ENCODE results near the gene WDR13. TPM values are rescaled to one million over a fixed set of nuclear protein-coding genes. Genes with fewer than 3 reads are reported as not detected.
"Not testable (repeated sequence)": the region's sequence is repeated elsewhere in the genome, so short reads cannot be mapped to it uniquely, and the experiment has no call there.

The WDR13 gene
- 24.3 and 55.1 TPM in 2 replicates for total RNA-seq (2014; rRNA removed; shearing (Covaris generic))

DNA sequence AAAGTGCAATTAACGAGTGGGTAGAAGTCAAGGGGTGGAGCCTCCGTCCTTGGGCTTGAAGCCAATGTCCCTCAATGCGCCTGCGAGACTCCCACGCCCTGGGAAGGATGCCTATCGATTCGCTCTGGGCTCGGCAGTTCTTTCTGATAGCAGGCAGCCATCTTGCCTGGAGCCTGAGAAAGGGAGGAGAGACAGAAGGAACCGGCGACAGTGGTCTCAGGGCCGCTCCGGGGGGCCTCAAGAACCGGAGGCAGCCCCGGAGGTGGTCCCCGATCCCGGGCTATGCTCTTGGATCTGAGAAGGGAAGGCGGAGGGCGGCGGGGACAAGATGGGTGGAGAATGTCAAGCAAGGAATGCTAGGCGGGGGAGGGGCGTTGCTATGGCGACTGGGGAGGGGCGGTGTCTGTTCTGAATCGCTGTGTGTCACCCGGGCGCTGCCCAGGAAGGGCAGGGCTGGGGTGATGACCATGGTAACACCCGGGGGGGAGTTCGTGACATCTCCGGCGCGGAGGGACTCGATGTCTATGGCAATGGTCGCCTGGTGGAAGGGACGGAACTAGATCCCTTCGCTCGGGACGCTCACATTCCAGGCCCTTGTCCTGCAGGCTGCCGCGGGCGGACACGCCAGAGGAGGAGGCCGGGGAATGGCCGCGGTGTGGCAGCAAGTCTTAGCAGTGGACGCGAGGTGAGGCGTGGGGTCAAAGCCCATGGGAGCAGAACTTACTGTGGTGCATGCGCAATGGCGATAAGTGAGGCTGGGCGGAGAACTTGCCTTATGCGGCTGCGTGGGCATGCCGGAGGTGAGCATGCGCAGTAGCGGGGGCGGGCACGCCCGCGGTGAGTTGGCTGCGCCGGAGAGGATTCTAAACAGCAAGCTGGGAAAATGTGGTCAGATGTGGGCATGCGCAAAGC is at the start of gene WDR13:
Gene WDR13 (plus strand): TSS at position 140 of the 912 bp plus-strand sequence. CDS start 505 bp downstream, at position 645.
- peaks cover 1% of the 10 kb centered on the region for H3K36me3 ChIP-seq (replicated peaks; ENCODE audit: control insufficient read depth, insufficient read depth, low read length)
- H3K4me3 ChIP-seq (ENCODE audit: insufficient read depth, low read depth, low read length), result peak within 1 kb of the TSS; percentile 80
- DNase-seq, result peak; percentile 93
- no peaks in the 10 kb centered on the region for H3K27me3 ChIP-seq (ENCODE audit: control insufficient read depth, insufficient read depth, low read length)

DNA sequence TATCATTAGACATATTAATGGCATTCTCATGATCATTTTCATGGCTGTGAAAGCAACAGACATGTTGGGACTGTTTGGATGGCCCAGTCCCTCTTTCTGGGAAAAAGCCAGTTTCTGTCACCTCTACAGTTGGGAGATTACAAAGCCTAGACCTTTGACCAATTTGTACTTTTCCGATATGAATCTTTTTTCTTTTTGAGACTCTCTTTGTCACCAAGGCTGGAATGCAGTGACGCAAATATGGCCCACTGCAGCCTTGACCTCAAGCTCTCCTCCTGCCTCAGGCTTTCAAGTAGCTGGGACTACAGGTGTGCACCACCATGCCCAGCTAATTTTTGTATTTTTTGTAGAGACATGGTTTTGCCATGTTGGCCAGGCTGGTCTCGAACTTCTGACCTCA is 48.4 kb upstream of the WDR13 start:
- Histone ChIP-seq H3K36me3 (replicated peaks; ENCODE audit: control insufficient read depth, insufficient read depth, low read length) (no peaks in the 10 kb centered on the region; the same call in 1 of the 2 replicates), H3K27me3 (ENCODE audit: control insufficient read depth, insufficient read depth, low read length) (no peaks in the 10 kb centered on the region), H3K4me3 (ENCODE audit: insufficient read depth, low read depth, low read length) (no peak overlapping the region)
- no peak for DNase-seq

DNA sequence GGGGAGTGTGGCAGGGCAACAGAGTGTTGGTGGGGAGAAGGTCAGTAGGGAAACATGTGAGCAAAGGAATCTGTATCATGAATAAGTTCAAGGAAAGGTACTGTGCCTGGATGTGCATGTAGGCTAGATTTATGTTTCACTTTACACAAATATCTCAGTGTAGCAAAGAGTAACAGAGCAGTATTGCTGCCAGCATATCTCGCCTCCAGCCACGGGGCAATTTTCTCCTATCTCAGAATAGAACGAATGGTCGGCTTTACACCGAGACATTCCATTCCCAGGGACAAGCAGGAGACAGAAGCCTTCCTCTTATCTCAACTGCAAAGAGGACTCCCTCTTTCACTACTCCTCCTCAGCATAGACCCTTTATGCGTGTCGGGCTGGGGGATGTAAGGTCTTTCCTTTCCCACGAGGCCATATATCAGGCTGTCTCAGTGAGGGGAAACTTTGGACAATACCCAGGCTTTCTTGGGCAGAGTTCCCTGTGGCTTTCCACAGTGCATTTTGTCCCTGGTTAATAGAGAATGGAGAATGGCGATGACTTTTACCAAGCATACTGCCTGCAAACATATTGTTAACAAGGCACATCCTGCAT is 41.5 kb upstream of the WDR13 start:
- not testable (repeated sequence) for H3K36me3 ChIP-seq (replicated peaks; ENCODE audit: control insufficient read depth, insufficient read depth, low read length); H3K4me3 ChIP-seq (ENCODE audit: insufficient read depth, low read depth, low read length); DNase-seq; H3K27me3 ChIP-seq (ENCODE audit: control insufficient read depth, insufficient read depth, low read length)

DNA sequence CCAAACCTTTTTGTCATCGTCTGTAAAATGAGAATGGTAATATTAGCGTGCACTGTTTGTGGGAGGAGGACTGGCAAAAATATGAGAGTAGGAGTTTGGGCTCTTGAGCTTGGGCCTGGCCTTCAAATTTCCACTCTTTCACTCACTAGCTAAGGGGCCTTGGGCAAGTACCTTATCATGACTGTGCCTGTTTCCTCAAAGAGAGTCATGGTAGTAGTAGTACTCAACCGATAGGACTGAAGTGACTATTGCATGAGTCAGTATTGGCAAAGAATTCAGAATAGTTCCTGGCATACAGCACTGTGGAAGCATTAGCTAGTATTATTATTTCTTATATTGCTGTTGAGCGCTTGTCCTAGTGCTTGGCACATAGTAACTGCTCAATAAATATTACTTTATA is 39.0 kb upstream of the WDR13 start:
- Histone ChIP-seq H3K27me3 (ENCODE audit: control insufficient read depth, insufficient read depth, low read length) (no peaks in the 10 kb centered on the region), H3K4me3 (ENCODE audit: insufficient read depth, low read depth, low read length) (no peak overlapping the region)
- DNase-seq, result no peak

DNA sequence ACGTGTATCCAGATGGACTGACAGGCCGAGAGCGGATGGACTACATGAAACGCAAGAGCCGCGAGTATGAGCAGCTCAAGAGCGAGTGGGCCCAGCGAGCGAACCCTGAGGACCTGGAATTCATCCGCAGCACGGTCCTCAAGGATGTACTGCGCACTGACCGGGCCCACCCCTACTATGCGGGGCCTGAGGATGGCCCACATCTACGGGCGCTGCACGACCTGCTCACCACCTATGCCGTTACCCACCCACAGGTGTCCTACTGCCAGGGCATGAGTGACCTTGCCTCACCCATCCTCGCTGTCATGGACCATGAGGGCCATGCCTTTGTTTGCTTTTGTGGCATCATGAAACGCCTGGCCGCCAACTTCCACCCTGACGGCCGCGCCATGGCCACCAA is 37.7 kb upstream of the WDR13 start:
- peak; percentile 14 for DNase-seq
- H3K27me3 ChIP-seq (ENCODE audit: control insufficient read depth, insufficient read depth, low read length), result no peaks in the 10 kb centered on the region
- no peak overlapping the region for H3K4me3 ChIP-seq (ENCODE audit: insufficient read depth, low read depth, low read length)
- peaks cover 1% of the 10 kb centered on the region; the same call in 1 of the 2 replicates for H3K36me3 ChIP-seq (replicated peaks; ENCODE audit: control insufficient read depth, insufficient read depth, low read length)

More for the DNA sequence above, 39.0 kb upstream of the WDR13 start:
- H3K36me3 ChIP-seq (replicated peaks; ENCODE audit: control insufficient read depth, insufficient read depth, low read length), result peaks cover 1% of the 10 kb centered on the region; the same call in 1 of the 2 replicates

DNA sequence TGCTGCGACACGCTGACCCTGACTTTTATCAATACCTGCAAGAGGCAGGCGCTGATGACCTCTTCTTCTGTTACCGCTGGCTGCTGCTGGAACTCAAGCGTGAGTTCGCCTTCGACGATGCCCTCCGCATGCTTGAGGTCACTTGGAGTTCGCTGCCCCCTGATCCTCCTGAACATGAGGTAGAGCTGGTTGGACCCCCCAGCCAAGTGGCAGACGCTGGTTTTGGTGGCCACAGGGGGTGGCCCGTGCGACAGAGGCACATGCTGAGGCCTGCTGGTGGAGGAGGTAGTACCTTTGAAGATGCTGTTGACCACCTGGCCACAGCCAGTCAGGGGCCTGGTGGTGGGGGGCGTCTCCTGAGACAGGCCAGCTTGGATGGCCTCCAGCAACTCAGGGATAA is 37.2 kb upstream of the WDR13 start:
- peak; percentile 8 for DNase-seq
- peaks cover 1% of the 10 kb centered on the region; the same call in 1 of the 2 replicates for H3K36me3 ChIP-seq (replicated peaks; ENCODE audit: control insufficient read depth, insufficient read depth, low read length)
- H3K27me3 ChIP-seq (ENCODE audit: control insufficient read depth, insufficient read depth, low read length), result no peaks in the 10 kb centered on the region
- no peak overlapping the region for H3K4me3 ChIP-seq (ENCODE audit: insufficient read depth, low read depth, low read length)

DNA sequence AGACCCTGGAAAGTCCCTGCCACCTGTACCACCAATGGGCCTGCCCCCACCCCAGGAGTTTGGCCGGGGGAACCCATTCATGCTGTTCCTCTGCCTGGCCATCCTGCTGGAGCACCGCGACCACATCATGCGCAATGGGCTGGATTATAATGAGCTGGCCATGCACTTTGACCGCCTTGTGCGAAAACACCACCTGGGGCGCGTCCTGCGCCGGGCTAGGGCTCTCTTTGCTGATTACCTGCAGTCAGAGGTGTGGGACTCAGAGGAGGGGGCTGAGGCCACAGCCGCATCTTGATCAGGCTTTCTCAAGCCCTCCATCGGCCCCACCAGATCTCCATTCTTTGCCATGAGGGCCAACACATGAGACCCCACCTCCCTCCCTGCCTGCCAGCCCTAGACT is 36.6 kb upstream of the WDR13 start:
- Histone ChIP-seq H3K27me3 (ENCODE audit: control insufficient read depth, insufficient read depth, low read length) (no peaks in the 10 kb centered on the region), H3K4me3 (ENCODE audit: insufficient read depth, low read depth, low read length) (no peak overlapping the region), H3K36me3 (replicated peaks; ENCODE audit: control insufficient read depth, insufficient read depth, low read length) (peaks cover 1% of the 10 kb centered on the region; the same call in 1 of the 2 replicates)
- DNase-seq, result peak; percentile 13

DNA sequence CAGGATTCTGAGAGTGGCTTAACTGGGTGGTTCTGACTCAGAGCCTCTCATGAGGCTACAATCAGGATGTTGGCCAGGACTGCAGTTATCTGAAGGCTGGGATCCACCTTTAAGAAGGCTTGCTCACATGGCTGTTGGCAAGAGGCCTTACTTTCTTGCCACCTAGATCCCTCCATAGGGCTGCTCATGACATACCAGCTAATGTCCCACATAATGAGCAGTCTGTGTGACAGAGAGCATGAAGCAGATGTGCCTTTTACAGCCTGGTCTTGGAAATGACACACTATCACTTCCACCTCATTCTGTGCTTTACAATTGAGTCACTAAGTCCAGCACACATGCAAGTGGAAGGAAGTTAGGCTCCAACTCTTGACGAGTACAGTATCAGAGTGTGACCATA is 27.3 kb upstream of the WDR13 start:
- Histone ChIP-seq H3K4me3 (ENCODE audit: insufficient read depth, low read depth, low read length) (no peak overlapping the region), H3K27me3 (ENCODE audit: control insufficient read depth, insufficient read depth, low read length) (no peaks in the 10 kb centered on the region)
- DNase-seq, result no peak

DNA sequence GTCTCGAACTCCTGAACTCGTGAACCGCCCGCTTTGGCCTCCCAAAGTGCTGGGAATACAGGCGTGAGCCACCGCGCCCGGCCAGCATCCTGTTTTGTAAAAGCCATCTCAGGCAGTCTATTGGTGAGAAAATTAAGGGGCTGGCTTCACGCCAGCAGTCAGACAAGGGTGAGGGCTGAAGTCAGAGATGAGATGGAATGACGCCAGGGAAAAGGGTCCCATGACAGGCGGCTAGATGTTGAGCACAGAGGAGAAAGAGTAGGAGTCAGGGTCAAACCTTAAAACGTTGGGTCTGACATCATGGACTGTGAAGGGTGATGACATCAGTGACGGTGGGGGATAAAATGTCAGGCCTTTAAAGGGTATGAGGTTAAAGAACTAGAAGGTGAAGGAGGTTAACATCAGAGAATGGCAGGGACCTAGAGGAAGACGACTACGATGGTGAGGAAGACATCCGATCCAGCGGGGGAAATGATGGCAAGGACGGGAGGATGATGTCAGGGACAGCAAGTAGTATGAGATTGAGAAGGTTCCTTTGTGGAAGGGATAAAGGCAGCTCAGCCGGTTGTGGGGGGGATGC is 23.5 kb upstream of the WDR13 start:
- Histone ChIP-seq H3K27me3 (ENCODE audit: control insufficient read depth, insufficient read depth, low read length) (no peaks in the 10 kb centered on the region), H3K36me3 (replicated peaks; ENCODE audit: control insufficient read depth, insufficient read depth, low read length) (peaks cover 22% of the 10 kb centered on the region), H3K4me3 (ENCODE audit: insufficient read depth, low read depth, low read length) (peak overlapping the region; percentile 71)
- DNase-seq, result no peak

More for the DNA sequence above, 27.3 kb upstream of the WDR13 start:
- H3K36me3 ChIP-seq (replicated peaks; ENCODE audit: control insufficient read depth, insufficient read depth, low read length), result no peaks in the 10 kb centered on the region; the same call in 1 of the 2 replicates

DNA sequence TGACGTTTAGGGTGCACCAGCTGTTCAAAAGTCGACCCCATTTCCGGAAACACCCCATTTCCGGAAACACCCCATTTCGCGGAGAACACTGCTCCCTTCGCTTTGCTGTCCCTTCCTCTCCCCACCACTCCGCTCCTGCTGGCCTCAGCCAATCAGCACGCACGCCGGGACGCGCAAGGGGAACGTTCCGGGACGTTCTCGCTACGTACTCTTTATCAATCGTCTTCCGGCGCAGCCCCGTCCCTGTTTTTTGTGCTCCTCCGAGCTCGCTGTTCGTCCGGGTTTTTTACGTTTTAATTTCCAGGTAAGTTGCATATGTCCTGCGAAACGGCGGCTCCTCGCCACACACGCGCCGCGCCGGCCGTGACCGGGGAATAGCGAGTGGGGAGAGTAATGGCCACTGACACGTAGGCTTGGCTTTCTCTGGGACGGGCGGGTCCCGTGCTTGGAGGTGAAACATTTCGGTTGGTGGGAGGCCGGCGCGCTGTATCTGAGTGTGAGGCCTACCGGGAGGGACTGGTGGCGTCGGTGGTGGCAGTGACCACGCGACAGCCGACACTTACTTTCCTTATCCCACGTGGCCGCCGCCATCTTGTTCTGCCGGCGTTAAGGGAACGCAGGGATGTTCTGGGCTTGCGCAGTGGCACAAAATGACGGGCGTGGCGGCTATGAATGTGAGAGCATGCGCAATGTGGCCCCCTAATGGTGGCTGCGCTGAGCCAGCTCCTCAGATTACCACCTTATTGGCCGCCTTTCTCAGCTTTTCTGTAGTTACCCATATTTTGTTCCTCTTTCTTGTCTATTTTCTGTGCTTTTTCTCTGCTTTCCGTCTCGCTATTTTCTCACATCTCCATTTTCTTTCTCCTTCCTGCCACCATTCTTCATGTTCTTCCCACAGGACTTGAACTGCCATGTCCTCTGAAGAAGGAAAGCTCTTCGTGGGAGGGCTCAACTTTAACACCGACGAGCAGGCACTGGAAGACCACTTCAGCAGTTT is 22.7 kb upstream of the WDR13 start, which contains the start of gene RBM3:
Gene RBM3 (plus strand): TSS at position 215 of the 997 bp plus-strand sequence. CDS start 697 bp downstream, at position 912.
- Histone ChIP-seq H3K27me3 (ENCODE audit: control insufficient read depth, insufficient read depth, low read length) (no peaks in the 10 kb centered on the region), H3K36me3 (replicated peaks; ENCODE audit: control insufficient read depth, insufficient read depth, low read length) (peaks cover 24% of the 10 kb centered on the region), H3K4me3 (ENCODE audit: insufficient read depth, low read depth, low read length) (peak within 1 kb of the TSS; percentile 71)
- peak; percentile 90 for DNase-seq

DNA sequence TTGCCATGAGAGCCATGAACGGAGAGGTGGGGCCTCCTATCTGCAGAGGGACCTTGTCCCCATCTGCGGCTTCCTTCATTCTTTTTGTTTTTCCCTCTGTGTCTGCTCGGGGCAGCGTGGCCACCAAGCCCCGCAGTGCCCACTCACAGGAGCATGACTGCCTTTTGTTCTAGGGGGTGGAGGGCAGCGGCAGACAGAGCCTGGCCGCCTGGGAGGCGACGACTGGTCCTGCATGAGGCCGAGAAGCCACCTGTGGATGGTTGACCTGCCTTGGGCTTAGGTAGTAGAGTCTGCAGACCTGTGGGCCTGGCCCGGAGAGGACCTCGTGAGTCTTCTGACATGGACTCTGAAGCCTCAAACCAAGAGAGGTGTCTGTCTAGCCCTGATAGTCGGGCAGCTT is 21.6 kb upstream of the WDR13 start:
- Histone ChIP-seq H3K4me3 (ENCODE audit: insufficient read depth, low read depth, low read length) (no peak overlapping the region), H3K27me3 (ENCODE audit: control insufficient read depth, insufficient read depth, low read length) (no peaks in the 10 kb centered on the region), H3K36me3 (replicated peaks; ENCODE audit: control insufficient read depth, insufficient read depth, low read length) (peaks cover 24% of the 10 kb centered on the region)
- peak; percentile 18 for DNase-seq

DNA sequence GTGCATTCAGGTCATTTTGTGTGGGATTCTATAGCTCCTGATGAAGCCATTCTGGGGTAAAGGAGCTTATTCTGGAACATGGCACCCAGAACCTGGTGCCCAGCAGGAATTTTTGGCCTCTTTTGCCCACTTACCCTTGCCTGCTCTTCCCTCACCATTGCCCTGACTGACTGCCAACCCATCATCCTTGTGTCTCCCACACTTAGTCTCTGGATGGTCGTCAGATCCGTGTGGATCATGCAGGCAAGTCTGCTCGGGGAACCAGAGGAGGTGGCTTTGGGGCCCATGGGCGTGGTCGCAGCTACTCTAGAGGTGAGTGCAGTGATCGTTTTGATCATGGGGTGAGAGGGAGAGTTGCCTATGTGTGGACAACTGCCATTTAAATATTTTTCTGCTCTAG is 21.2 kb upstream of the WDR13 start:
- Histone ChIP-seq H3K36me3 (replicated peaks; ENCODE audit: control insufficient read depth, insufficient read depth, low read length) (peaks cover 24% of the 10 kb centered on the region), H3K4me3 (ENCODE audit: insufficient read depth, low read depth, low read length) (no peak overlapping the region), H3K27me3 (ENCODE audit: control insufficient read depth, insufficient read depth, low read length) (no peaks in the 10 kb centered on the region)
- no peak for DNase-seq

DNA sequence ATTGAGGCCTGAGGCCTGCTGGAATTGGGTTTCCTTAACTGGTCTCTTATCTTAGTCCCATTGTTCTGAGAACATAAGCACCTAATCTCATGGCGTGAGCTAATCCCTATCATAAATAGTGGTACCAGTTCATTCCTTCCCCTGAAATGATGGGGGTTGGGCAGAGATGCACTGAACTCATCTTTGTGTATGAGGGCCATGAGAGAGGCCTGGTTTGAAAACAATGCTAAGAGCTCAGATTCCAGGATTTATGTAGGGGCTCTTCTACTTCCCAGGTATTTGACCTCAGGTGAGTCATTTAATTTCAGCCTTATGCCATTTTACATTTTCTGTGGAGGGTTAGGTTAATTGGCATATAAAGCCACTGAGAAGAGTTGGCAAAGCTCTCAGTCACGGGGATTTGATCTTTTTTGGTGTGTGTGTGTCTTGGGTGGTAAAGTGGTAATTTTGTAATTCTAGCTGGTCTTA is 18.6 kb upstream of the WDR13 start:
- Histone ChIP-seq H3K36me3 (replicated peaks; ENCODE audit: control insufficient read depth, insufficient read depth, low read length) (peaks cover 24% of the 10 kb centered on the region), H3K27me3 (ENCODE audit: control insufficient read depth, insufficient read depth, low read length) (no peaks in the 10 kb centered on the region), H3K4me3 (ENCODE audit: insufficient read depth, low read depth, low read length) (no peak overlapping the region)
- peak; percentile 5 for DNase-seq
